T-helper 9 cell (primary cell): Measurements from ENCODE around the gene PHTF1.

ENCODE experiments used
- DNase-seq: peaks from one replicate; pipeline ENCODE4 v3.0.0-alpha.2; 2020
- total RNA-seq, 2 donors: gene quantifications; one replicate each; lab custom pipeline; 2026; lab: John Stamatoyannopoulos, UW

Gene PHTF1
- total RNA-seq: 13.5 to 25.1 reads per million in 2 donors

GRCh38 chr1:113759333-113760101 lies at the start of gene PHTF1:
Gene PHTF1, minus strand, starts transcription at chr1:113759486. Its CDS starts 783 bp downstream, at chr1:113758703.
- DNase-seq: peak; percentile 47

- no peak for DNase-seq
These were observed 49.3 kb upstream of the PHTF1 start for GRCh38 chr1:113808450-113809195.

GRCh38 chr1:113805639-113806038 lies 46.4 kb upstream of the PHTF1 start:
- DNase-seq: no peak

- no peak for DNase-seq
These were observed 45.9 kb upstream of the PHTF1 start for GRCh38 chr1:113805256-113805531.

GRCh38 chr1:113804421-113805255 lies 45.4 kb upstream of the PHTF1 start:
- DNase-seq: no peak

- DNase-seq: no peak
These were observed 43.2 kb upstream of the PHTF1 start for GRCh38 chr1:113802367-113803007.

GRCh38 chr1:113800487-113800886 lies 41.2 kb upstream of the PHTF1 start:
- DNase-seq: no peak

- DNase-seq: no peak
These were observed 38.2 kb upstream of the PHTF1 start for GRCh38 chr1:113797472-113797871.

- no peak for DNase-seq
These were observed 34.9 kb upstream of the PHTF1 start for GRCh38 chr1:113793878-113794834.

GRCh38 chr1:113792986-113793385 lies 33.7 kb upstream of the PHTF1 start:
- DNase-seq: no peak

GRCh38 chr1:113792471-113792870 lies 33.2 kb upstream of the PHTF1 start:
- DNase-seq: no peak

GRCh38 chr1:113788802-113789201 lies 29.5 kb upstream of the PHTF1 start:
- no peak for DNase-seq

- no peak for DNase-seq
These were observed 28.4 kb upstream of the PHTF1 start for GRCh38 chr1:113787663-113788062.

GRCh38 chr1:113786069-113786468 lies 26.8 kb upstream of the PHTF1 start:
- DNase-seq: no peak

GRCh38 chr1:113784104-113784779 lies 25.0 kb upstream of the PHTF1 start:
- DNase-seq: no peak

- peak; percentile 26 for DNase-seq
These were observed 24.2 kb upstream of the PHTF1 start for GRCh38 chr1:113783254-113784103.

GRCh38 chr1:113782406-113782805 lies 23.1 kb upstream of the PHTF1 start:
- DNase-seq: no peak

GRCh38 chr1:113780374-113781146 lies 21.3 kb upstream of the PHTF1 start:
- DNase-seq: no peak

GRCh38 chr1:113779542-113779941 lies 20.3 kb upstream of the PHTF1 start:
- no peak for DNase-seq
